Measurements from ENCODE around the gene KIAA0825.
"Not testable (repeated sequence)": the region's sequence is repeated elsewhere in the genome, so short reads cannot be mapped to it uniquely, and the experiment has no call there.

The KIAA0825 gene

DNA sequence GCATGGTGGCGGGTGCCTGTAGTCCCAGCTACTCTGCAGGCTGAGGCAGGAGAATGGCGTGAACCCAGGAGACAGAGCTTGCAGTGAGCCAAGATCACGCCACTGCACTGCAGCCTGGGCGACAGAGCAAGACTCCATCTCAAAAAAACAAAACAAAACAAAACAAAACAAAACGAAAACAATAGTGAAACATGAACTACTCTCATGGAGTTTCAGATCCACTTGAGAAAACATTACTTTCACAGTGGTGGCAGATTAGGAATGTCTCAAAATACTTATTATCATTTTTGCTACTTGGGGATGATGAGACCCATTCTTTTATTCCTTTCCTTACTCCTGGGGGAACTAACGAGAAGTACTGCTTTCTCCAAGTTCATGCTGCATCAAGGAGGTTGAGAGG lies 448.2 kb downstream of the KIAA0825 start:
- DNase-seq = not testable (repeated sequence)

DNA sequence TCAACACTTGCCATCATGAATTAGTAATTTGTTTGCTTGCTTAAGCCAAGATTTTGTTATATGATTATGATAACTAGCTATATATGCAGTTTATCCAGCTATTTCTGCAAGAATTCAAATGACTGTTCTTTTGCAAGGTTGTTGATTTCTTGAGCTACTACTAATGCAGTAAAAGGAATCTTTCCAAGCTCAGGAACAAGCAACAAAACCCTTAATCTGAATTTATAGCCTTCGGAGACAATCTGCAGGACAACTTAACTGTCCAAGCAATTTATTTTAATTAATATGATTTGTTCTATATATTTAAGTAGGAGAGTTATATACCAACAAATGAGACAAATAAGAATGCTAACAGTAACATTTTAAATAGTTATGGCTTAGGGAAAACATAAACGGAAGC lies 450.3 kb downstream of the KIAA0825 start:
- DNase-seq = no peak

DNA sequence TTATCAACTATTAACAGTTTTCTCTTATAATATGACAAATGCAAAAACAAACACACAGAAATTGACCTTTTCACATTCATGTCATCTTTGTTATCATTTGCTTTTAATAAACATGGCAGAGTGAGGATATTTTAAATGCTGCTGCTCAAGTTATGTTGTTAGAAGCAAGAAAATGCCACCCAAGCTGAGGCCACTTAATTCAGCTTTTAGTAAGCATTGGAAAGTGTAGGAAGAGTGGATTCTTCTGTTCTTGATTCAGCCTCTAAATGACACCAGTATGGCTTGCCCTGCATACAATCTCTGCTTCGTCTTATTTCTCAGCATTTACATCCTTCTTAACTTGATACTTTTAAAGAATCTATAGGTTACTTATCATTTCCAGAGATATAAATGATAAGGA lies 456.6 kb downstream of the KIAA0825 start:
- DNase-seq = no peak

DNA sequence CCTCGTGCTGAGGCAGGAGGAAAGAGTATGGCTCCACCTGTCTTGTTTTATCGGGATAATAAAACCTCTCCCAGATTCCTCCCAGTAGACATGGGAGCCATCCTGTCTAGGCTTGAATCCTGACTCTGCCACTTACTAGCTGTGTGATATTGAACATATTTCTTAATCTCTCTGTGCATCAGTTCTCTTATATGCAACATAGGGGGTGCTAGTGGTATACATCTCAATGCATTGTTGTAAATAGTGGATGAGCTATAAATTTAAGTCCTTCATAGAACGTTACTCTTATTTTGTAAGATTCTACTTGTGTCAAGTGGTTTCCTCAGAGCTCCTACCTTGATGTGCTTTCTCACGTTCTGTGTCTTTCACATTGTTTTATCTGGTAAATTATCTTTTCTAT lies 459.3 kb downstream of the KIAA0825 start:
- no peak for DNase-seq

DNA sequence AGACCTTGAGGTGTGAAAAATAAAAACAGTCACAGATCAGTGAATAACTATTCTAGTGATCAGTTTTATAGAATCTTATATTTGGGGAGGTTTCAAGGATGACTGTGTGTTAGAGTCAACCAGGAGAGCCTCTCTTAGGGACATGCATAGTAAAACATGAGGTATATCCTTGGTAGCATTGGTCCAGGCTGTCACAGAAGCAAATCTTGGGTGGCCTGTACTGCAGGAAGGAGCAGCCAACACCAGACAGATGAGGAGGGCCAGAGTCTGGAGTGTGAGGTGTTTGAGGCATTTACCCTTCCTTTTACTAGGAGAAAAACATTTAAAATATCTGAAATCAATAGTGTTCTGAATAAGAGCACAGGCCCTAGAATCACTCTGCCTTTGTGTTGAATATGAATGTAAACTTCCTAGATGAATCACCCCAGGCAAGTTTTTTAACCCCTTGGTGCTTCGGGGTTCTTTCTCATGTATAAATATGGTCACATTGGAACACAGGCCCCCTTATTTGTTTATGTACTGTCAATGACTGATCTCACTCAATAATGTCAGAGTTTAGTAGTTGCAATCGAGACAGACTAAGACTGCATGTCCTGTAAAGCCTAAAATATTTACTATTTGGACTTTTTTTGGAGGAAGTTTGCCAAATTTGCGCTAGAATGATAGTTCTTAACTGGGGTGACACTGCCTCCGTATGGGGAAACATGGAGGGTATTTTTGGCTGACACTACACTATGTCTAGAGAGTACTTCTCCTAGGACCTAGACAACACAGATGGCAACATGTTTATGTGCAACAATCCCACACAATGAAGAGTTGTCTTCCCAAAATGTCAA lies 460.5 kb downstream of the KIAA0825 start:
- DNase-seq = no peak

DNA sequence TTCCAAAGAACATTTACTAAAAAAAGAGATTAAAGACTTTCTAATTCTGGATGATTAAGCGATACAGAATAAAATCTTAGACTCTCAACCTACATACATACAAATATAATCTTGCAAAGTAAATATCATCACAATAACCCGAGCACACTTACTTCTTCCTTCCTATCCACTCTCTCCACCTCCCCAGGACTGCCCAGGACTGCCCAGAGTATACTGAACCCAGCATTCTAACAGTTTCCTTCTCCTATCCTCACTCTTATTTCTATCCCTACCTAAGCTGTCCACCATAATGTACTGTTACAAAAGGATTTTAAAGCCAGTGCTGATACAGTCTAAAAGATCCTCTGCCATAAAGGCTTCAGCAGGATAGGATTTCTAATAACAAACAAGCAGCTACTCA lies 463.7 kb downstream of the KIAA0825 start:
- DNase-seq = no peak

DNA sequence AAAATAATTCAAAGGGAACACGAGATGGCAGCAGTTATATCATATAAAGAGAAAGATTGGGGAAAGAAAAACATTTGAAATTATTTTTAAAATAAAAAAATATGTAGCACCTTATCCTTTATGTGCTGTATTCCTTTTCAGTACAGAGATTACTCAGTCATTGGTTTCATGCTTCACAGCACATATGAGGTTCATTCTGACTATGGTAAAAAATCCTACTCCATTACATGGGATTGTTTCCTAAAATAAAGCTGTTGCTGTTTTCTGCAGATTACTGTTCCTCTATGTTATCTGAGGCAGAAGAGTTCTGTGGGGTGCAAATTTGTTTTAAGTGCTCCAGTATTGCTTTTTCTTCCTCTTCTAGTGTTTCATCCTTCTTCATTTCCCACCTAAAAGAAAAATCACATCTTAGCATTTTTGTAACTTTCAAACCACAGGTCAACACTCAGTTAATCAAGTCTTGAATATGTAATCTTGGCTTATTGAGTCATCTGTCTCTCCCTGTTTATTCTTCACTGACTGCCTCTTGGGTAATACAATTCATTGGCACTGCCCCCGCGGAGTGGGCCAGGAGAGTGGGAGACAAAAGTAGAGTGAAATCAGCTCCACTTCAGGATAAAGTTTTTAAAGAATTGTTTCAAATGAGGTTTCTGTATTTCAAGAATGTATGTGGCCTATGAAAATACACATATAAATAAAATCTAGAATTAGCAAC lies 464.5 kb downstream of the KIAA0825 start:
- DNase-seq = no peak

DNA sequence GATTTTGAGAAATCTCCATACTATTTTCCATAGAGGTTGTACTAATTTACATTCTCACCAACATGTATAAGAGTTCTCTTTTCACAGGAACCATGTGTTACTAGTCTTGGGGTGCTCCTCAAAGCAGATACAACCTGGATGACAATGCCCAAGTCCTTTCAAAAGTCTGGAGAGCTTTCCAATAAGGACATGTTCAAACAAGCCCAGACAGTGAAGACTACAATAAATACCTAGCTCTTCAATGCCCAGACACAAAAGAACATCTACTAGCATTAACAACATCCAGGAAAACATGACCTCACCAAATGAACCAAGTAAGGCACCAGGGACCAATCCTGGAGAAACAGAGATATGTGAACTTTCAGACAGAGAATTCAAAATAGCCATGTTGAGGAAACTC lies 474.8 kb downstream of the KIAA0825 start:
- DNase-seq = not testable (repeated sequence)

DNA sequence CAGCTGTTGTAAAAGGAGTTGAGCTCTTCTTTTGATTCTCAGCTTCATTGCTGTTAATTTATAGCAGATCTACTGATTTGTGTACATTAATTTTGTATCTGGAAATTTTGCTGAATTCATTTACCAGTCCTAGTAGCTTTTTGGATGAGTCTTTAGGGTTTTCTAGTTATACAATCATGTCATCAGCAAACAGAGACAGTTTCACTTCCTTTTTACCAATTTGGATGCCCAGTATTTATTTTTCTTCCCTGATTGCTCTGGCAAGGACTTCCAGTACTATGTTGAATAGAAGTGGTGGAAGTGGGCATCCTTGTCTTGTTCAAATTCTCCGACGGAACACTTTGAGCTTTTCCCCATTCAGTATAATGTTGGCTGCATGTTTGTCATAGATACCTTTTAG lies 478.1 kb downstream of the KIAA0825 start:
- no peak for DNase-seq

DNA sequence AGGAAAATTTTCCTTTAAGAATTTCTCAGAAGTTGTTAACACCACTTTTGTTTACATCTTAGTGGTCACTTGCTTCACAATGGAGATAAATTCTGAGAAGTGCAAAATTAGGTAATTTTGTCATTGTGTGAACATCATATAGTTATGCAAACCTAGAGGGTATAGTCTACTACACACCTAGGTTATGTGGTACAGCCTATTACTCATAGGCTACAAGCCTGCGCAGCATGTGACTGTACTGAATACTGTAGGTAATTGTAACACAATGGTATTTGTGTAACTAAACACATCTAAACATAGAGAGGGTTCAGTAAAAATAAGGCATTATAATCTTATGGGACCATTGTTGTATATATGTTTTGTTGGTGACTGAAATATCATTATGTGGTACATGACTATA lies 488.3 kb downstream of the KIAA0825 start:
- DNase-seq = no peak

DNA sequence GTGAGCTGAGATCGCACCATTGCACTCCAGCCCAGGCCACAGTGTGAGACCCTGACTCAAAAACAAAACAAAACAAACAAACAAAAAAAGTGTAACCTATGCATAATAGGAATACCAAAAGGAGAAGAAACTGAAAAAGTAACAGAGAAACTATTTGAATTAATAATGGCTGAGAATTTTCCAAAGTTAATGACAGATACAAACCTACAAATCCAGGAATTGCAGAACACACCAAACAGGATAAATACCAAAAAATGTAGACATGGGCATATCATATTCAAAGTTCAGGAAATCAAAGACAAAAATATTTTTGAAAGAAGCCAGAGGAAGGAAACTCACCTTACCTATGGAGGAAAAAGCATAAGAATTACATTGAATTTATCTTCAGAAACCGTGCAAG lies 493.3 kb downstream of the KIAA0825 start:
- DNase-seq = no peak

DNA sequence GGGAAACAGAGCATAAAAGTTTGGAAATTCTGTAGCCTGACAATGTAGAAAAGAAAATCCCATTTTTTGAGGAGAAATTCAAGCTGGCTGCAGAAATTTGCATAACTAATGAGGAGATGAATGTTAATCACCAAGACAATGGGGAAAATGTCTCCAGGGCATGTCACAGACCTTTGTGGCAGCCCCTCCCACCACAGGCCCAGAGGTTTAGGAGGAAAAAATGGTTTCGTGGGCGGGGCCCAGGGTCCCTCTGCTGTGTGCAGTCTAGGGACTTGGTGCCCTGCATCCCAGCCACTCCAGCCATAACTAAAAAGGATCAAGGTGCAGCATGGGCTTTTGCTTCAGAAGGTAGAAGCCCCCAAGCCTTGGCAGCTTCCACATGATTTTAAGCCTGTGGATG lies 502.1 kb downstream of the KIAA0825 start:
- not testable (repeated sequence) for DNase-seq

DNA sequence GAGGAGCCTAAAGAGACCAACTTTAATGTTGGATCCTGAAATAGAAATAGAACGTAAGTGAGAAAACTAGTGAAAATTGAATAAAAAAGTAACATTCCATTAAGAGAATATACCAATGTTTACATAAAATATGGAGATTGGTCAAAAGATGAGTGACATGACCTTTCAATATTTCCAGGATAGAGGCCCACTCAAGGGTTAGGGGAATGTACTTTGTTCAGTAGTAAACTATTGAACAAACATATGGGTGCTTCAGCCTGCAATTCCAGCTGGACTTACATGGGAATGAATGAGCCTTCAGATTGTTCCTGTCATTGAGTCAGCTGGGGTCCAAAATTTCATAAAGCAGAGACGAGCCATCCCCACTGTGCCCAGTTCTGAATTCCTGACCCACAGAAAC lies 505.3 kb downstream of the KIAA0825 start:
- no peak for DNase-seq

DNA sequence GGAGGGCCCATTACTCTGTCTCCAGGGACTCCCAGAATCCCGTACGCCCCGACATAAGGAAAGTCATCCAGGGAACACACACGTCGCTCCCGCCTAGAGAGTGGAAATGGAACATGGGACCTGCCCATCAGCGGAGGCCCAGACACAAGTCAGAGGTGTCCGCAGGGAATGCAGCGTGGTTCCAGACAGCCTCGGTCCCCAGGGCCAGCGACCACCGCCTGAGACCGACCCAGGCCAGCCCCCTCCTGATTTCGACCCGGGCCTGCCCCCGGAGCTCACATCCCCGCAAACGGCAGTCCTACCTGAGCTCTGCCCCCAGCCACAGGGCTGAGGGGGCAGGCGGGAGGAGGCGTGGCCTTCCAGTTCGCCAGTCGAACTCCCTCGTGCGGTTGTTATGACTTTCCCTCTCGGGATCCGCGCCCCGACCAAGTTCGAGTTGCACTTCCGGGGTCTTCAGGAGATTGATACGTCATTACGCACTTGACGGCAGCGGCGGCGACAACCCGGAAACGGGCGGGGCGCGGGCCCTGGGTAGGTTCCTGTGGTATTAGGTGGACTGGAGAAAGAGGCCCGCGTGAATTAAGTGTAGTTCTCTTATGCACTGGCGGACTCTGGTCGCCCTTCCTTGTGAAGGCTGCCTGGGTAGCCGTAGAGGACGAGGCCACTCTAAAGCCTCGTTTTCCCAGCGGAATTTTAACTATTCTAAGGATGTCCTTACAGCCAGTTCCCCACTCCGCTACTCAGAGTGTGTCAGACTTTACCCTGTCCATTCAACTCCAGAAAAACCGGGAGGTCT lies 507.0 kb downstream of the KIAA0825 start:
- peak; percentile 91 for DNase-seq

DNA sequence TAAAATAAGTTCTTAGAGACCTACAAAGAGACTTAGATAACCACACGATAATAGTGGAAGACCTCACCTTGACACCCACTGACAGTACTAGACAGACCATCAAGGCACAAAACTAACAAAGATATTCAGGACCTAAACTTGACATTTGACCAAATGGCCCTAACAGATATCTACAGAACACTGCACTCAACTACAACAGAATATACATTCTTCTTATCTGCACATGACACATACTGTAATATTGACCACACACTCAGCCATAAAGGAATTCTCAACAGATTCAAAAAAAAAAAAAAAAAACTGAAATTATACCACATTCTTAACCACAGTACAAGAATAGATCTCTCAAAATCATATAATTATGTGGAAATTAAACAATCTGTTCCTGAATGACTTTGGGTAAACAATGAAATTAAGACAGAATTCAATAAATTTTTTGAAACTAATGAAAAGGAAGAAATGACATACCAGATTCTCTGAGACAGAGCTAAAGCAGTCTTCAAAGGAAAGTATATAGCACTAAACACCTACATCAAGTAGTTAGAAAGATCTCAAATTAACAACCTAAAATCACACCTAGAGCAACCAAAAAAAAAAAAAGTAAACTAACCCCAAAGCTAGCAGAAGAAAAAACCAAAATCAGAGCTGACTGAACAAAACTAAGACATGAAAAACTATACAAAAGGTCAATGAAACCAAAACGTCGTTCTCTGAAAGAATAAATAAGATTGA lies 514.7 kb downstream of the KIAA0825 start:
- no peak for DNase-seq

Measured in CD4-positive, alpha-beta T cell treated with Interleukin-4 for 4 hours (primary cell).